NCI-H2227 (cell line): Measurements from ENCODE around the gene RELN.
"Not testable (repeated sequence)": the region's sequence is repeated elsewhere in the genome, so short reads cannot be mapped to it uniquely, and the experiment has no call there.

Source experiments
- DNase-seq: peaks from one replicate; lab custom pipeline; 2025; ENCODE audit not compliant: unreplicated experiment; lab: John Stamatoyannopoulos, UW

The RELN gene

DNA sequence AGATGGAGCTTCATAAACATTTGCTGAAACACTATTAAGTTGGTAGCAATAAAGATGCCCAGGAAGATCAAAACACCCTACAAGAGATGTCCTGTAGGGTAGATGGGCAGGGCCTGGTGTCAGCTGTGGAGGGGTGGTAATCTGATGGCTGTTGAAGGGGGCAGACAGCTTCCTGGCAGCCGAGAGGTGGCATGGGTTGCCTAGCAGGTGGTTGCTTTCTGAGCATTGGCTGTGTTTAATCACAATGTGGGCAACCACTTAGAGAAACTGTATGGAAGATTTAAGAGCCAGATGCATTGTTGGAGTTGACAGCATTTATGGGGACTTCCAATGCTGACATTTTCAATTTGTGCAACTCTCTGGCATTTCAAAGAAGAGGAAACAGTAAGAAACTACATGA, 463.5 kb downstream of the RELN start:
- no peak for DNase-seq

DNA sequence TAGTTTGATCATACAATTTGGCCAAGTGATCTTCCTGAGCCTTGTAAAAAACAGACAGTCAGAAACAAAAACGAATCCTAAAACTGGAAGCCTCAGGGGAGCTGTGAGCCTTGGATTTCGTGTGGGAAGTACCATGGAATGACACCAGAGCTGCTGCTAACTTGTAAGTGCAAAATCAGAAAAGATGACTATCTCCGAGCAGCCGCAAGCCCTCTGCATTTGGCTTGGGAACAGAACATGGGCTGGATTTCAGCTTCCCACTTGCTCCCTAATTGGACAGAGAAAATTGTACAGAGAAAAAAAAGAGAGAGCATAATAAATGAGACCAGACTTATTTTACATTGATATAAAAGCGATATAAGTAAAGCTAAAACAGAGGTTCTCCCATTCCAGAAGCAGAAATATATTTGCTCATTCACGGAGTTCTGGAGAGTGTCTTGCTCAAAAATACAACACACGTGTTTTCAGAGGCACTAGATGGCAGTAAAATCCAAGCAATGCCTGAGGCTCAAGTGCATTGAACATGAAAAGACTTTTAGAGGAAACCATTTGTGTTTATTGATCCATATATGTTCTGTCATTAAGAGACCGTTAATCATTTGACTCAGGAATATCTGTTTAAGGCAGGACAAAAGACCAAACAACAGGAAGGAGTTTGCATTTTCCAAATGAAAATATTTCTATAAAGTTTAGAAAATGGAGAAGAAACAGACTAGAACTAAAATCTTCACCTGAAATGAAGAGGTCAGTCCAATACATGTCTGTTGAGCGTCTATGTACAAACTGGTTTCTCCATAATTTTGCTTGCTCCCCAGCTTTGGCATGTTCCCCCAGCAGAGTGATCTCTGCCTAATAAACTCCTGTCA, 465.2 kb downstream of the RELN start:
- peak; percentile 58 for DNase-seq

DNA sequence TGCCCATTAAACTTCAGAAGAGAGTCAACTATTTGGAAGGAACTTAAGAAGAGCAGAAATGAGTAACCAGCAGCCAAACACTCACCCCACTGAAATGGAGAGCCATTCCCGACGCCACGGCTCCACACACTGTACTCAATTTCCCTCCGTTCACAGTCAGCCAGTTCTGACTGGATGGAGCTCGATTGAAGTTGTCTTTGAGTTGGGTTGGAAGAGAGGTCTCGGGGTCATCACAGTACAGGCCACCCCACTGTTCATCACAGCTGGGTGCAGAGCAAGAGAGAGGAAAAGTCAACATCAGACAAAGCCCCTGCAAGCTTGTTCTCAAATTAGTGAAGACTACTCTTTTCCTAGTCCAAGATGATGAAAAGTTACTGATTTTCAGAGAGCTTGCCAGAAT, 467.5 kb downstream of the RELN start:
- peak; percentile 52 for DNase-seq

DNA sequence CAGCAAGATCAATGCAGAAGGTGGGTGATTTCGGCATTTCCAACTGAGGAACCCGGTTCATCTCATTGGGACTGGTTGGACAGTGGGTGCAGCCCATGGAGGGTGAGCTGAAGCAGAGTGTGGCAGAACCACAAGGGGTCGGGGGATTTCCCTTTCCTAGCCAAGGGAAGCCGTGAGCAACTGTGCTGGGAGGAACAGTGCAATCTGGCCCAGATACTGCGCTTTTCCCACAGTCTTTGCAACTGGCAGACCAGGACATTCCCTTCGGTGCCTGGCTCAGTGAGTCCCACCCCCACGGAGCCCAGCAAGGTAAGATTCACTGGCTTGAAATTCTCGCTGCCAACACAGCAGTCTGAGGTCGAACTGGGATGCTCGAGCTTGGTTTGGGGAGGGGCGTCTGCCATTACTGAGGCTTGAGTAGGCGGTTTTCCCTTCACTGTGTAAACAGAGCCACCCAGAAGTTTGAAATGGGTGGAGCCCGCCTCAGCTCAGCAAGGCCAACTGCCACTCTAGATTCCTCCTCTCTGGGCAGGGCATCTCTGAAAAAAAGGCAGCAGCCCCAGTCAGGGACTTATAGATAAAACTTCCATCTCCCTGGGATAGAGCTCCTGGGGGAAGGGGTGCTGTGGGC, 484.8 kb downstream of the RELN start:
- peak; percentile 46 for DNase-seq

DNA sequence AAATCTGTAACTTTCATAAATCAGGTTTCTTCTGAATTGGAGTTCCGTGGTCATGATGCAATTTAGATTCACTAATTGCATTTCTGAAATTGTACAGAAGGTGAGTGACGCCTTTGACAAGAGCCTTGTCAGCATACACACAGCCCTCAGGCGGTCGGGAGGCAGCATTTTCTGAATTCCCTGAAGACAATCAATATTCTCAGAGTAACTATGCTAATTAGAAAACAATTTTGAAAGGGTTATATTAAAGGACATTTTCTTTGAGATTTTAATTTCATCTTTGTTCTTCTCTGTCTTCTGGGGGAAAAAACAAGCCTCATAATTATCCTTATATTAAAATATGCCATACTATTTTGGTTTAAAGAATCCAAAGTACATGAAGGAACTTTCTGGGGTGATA, 488.3 kb downstream of the RELN start:
- no peak for DNase-seq

DNA sequence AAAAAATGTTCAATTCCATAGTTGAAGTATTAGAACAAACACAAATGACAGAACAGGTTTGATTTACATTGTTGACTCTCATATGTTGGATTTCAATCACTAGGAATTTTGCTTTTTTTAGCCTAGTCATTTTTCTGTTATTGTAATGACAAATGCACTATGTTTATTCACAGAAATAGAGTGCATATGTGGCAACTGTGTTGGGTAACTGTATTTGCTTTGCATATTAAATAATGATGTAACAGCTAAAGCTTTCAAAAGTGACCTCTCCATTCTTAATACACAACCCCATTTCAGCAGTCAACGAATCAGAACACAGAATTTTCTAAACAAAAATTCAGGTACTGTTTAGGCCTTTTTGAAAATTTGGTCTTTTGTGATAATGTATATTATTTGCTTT, 489.5 kb downstream of the RELN start:
- DNase-seq = no peak

DNA sequence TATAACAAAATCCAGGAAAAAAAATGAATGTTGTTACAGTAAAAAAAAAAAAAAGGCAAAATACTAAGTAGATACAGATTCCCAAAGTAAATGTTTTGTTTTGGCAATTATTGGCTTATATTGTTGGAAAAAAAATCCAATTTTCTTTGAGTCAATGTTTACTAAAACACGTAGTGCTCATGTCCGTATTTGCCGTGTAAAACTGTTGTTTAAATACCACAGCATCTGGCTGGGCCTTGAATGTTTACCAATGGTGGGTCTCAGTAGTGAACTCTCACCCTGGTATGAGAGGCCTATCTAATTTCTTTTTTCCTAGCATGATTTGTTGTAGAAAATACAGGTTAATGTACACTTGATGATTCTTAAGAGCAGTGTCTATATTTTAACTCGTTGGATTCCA, 502.0 kb downstream of the RELN start:
- DNase-seq = no peak

DNA sequence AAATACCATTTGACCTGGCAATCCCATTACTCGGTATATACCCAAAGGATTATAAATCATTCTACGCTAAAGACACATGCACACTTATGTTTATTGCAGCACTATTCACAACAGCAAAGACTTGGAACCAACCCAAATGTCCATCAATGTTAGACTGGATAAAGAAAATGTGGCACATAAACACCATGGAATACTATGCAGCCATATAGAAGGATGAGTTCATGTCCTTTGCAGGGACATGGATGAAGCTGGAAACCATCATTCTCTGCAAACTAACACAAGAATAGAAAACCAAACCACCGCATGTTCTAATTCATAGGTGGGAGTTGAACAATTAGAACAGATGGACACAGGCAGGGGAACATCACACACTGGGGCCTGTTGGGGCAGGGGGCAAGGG, 502.6 kb downstream of the RELN start:
- DNase-seq = not testable (repeated sequence)

DNA sequence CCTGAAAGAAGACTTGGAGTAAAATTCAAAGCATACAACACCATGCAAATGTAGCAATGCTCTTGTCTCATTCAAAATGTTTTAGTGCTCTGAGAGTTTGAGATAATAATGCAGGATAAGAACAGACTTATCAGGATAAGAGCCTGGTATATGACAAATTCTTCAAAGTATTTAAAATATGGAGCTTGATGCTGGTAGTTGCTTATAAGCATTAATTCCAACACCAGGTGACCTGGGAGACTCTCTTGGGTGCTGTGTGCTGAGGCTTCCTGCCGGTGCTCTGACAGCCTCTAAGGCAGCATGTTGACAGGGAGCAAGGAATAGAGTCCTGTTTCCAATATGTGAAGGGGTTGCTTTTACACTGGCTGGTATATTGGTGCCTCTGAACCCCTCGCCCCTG, 508.7 kb downstream of the RELN start:
- no peak for DNase-seq

DNA sequence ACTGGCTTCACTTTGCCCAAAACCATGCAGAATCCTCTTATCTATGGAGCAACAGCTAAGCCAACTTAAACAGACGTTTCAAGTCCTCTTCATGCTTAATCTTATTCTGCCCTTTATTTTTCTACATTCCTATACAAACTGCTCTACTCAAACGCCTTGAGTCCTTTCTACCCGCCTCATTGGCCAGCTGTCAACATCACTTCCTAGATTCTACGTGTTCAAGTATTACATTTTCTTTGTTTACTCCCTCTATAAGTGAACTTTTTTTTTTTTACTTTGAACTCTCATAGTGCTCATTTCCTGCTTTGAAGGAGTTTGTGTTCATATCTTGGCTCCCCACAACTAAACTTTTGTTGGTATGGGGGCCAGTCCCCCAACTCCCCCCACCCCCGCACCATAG, 514.5 kb downstream of the RELN start:
- DNase-seq = no peak

DNA sequence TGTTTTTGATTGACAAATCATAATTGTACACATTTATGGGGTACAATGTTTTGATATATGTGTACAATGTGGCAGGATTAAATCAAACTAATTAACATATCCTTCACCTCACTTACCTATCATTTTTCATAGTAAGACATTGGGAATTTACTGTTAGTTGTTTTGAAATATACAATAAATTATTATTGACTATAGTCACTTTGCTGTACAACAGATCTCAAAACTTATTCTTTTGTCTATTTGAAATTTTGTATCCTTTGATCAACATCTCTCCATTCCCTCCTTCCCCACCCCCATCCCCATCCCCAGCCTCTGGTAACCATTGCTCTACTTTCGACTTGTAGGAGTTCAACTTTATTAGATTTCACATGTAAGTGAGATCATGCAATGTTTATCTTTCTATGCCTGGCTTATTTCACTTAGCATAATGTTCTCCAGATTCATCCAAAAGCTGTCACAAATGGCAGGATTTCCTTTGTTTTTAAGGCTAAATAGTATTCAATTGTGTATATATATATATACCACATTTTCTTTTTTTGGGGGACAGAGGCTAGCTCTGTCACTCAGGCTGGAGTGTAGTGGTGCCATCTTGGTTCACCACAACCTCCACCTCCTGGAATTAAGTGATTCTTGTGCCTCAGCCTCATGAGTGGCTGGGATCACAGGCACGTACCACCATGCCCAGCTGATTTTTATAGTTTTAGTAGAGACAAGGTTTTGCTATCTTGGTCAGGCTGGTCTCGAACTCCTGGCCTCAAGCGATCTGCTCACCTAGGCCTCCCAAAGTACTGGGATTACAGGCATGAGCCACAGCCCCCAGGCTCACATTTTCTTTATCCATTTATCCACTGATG, 520.1 kb downstream of the RELN start:
- DNase-seq = no peak

DNA sequence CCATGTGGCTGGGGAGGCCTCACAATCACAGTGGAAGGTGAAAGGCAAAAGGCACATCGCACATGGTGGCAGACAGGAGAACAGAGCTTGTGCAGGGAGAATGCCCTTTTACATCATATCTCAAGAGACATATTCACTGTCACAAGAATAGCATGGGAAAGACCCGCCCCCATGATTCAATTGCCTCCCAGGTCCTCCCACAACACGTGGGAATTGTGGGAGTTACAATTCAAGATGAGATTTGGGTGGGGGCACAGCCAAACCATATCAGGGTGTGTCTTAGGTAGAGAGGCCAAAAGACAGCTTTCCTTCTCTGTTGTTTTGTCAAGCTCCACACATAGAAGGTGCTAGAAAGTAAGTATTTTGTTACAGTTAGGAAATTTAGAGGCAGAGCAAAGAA, 522.6 kb downstream of the RELN start:
- no peak for DNase-seq

DNA sequence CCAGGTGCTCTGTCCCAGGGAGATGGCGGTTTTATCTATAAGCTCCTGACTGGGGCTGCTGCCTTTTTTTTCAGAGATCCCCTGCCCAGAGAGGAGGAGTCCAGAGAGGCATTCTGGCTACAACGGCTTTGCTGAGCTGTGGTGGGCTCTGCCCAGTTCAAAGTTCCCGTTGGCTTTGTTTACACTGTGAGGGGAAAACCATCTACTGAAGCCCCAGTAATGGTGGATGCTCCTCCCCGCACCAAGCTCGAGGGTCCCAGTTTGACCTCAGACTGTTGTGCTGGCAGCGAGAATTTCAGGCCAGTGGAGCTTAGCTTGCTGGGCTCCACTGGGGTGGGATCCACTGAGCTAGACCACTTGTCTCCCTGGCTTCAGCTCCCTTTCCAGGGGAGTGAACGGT, 527.1 kb downstream of the RELN start:
- no peak for DNase-seq

DNA sequence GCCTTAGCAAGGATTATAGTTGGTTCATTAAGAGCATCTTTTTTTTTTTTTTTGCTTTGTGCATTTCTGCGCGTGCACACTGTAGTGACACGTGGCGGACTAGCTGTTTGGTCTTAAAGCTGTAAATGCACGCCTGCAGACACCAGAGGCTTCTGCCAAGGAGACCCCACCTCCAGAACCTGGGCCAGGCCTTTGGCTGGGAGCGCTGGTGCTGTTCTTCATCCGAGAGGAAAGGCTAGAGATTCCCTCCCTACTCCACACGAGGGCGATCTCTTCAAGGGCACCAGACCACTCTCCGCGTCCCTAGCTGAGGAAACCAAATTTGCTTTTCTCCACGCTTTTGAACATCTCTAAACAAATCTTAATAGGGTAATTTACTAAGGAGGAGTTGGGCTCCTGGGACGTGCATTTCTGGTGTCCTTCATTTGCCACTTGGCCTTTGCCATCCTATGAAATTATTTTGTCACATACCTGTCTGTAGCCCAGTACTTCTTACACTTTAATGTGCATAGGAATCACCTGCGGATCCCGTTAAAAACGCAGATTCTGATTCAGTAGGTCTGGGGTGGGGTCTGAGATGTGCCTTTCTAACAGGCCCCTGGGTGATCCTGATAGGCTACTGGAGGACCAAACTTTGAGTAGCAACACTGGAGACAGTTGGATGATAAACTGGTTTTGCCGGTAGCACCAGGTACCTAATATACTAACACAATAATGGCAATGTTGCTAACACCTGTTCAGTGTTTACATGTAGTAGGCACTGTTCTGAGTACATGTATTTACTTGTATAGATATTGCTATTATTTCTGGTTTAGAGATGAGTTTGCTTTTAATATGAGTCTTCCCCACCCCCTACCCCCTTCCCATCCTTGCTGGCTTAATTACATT, 542.1 kb downstream of the RELN start:
- DNase-seq = peak; percentile 82

DNA sequence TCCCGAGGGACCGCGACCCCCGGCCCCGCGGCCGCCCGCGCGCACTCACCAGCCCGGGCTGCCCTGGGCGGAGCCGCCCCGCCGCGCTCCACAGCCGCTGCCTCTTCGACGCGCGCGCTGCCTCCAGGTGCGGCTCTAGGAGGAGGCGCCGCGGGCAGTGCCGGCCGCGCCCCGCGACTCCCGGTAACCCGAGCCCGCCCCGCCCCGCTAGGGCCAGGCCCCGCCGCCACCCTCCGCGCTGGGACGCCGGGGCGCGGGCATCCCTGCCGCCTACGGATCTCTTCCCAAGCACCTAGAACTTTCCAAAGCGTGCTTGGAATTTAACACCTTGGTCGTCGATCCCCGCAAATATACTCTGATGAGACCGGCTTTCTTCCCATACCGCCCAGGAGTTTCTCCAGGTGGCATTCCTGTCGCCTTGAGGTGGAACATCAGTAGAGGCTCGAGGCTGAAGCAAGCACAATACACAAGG, 543.4 kb downstream of the RELN start, which contains the start of gene SLC26A5:
Gene SLC26A5 (minus strand): TSS at position 159 of the 472 bp plus-strand sequence. CDS start 24,693 bp downstream, outside the sequence.
- peak; percentile 37 for DNase-seq

DNA sequence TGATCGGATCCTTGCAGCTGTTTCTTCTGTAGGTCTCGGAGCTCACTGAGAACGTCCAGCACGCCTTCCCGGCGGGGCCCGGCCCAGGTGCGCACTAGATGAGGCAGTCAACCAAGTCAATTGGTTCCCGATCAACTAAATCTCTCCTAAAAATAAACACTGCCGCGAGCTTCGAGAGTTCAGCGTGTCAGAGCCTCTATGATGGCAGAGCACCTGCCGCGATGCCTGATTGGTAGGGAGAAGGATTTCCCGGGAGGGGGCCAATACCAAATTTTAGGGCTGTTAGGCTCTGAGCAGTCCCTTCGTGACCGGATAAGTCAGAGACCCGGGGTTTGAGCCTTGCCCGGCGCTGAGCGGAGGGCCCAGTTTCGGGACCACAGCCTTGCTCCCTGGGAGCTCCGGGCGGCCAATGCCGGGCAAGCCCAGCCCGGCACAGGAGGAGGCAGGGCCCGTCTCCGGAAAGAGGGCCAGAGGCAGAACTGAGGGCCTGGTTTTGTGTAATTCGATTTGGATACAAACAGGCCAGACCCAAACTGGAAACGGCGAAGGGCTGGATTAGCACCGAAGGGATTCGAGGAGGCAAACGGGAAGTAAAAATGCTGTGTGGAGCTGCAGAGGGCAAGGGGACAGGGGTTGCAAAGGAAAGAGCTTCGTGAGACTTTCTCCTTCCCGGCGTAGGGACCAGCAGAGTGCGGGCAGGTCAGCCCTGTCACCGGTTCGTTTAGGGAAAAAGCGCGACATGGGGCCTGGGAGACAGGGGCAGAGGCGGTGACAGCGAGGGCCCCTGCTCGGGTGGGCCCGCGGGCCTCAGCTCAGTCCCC, 544.0 kb downstream of the RELN start:
- no peak for DNase-seq

DNA sequence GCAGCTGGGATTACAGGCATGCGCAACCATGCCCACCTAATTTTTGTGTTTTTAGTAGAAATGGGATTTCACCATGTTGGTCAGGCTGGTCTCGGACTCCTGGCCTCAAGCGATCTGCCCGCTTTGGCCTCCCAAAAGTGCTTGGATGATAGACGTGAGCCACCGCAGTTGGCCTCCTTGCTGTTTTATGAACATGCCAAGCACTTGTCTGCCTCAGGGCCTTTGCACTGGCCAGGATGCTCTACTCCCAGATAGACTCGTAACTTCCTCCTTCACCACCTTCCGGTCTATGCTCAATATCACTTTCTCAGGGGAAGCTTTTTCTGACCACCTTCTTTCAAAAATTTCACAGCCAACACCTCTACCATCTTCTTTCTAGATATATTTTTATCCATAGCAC, 549.8 kb downstream of the RELN start:
- DNase-seq = no peak

DNA sequence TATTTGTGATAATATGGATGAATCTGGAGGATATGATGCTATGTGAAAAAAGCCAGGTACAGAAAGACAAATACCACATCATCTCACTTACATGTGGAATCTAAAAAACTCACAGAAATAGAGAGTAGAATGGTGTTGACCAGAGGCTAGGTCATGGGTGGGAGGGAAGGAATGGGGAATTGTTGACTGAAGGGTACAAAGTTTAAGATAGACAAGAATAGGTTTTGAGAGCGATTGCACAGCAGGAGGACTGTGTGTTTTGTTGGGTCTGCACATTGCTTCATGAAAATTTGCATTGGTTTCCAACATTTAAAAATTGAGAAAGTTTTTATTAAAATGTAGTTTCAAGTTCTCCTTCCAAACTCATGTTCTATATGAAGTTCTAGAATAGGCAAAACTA, 551.8 kb downstream of the RELN start:
- no peak for DNase-seq

DNA sequence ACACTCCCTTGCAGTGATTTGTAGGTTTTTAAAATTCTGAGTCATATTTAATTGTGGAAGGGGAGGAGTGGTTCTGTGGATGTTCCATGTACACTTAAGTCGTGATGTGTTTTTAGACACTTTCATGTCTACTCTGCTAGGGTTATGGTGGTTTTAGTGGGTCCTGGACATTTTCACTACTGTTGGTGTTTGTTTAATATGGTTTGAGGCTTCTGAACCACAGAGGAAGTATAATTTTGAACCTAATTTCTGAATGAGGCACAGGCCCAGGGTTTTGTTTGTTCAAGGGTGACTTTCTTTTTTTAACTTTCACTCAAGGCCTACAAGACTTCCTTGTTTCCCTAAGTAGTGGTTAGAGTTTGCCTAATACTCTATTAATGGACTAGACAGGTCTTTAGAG, 556.7 kb downstream of the RELN start:
- DNase-seq = no peak

DNA sequence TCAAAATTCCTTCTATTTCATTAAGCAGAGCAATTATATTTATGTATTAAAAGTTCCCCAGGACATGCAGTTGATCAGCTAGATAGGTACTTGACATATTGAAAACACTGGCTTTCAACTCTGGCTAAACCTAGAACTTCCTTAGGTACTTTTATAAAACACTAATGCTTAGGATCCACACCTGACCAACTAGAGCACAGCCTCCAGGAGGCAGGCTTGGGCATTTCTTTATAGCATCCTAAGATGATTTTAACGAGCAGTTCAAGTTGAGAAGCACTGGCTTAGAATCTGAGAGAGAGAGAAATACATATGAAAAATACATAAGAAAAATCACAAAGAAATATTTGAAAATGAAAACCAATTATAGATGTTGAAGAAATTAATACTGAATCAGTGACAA, 564.3 kb downstream of the RELN start:
- no peak for DNase-seq
